GM18861 (cell line): Measurements from ENCODE around the gene WIPF2.

Source experiments
- ATAC-seq: cut with Tn5 transposase; IDR thresholded peaks from one replicate; pipeline ENCODE4 v1.9.1; 2021; ENCODE audit not compliant: unreplicated experiment

Gene WIPF2

GRCh38 chr17:40312893-40313667, 94.0 kb downstream of the WIPF2 start:
- ATAC-seq: no peak

DNA sequence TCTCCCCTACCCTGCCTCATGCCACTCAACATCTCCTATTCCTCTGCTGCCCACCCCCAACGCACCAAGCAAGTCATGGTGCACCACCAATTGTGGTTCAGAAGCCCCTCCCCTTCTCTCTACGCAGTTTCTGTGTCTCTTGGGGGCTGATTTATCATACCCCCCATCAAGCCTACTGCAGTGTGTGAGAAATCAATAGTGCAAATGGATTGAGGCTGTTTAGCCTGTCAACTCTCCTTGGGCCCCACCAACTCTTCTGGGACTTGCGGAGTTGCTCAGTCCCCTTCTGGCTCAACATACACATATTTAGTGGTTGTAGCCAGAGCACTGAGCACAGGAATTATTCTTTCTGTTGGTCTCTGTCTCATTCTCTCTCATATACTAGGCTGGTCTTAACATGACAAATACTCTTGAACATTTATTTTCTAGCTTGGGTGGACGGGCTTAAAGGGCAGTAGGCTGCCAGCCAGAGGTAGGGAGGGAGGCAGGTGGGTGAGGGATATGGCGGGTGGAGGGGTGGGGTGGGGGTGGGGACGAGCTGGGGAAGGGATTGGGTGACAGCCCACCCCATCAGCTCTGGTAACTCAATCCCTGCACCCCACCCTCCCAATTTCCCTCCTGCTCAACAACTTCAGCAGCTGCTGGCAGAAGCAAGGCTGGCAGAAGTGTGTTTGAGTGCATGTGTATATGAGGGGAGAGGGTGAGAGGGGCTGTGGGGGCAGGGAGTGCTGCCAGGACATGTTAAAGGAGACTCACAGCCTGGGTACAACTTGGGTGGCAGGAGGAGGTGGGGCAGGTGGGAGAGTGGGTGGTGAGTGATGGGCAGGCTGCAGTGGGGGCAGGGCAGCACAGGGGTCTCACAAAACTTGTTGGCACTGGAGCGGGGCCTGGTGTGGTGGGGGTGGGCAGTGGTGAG, 94.8 kb downstream of the WIPF2 start:
- ATAC-seq: no peak

GRCh38 chr17:40314584-40314956, 95.5 kb downstream of the WIPF2 start:
- ATAC-seq: no peak

- no peak for ATAC-seq
Measured at GRCh38 chr17:40315206-40315605, 96.1 kb downstream of the WIPF2 start.

DNA sequence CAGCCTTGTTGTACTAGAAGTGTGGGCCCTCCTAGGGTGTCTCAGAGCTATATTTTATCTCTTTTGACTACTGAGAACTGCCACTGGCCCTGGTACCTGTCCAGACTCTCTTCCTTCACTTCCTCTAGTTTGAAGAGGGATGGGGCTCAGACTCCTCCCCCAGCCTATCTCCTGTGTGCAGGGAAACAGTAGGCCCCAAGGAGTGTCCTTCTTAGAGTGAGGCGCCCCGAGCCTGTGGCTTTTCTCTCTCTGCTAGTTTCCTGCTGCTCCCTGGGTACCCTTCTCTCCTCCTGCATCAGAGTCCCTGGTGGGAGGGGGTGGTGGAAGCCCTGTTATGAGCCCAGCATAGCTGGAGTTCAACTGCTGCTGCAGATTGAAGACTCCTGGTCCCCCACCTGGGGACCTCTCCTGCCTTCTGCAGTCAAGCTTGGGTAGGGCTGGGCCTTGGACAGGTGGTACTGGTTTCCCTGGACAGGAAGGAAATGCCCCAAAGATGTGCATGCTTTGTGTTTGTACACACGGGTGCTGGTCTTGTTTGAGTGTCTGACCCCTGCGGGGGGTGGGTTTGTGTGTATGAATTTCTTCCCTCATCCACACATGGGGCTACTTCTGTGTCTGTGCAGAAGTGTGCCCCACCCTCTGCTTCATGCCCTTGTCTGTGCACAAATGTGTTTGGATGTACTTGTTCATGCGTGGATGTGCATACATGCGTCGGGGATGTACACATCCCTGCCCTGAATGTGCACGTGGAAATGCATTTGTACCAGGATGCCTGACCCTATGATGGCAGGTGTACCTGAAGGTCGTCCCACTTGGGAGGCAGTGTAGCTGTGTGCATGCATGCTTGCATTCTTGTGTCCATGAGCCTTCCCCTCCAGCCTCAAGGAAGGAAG, 96.8 kb downstream of the WIPF2 start:
- no peak for ATAC-seq

DNA sequence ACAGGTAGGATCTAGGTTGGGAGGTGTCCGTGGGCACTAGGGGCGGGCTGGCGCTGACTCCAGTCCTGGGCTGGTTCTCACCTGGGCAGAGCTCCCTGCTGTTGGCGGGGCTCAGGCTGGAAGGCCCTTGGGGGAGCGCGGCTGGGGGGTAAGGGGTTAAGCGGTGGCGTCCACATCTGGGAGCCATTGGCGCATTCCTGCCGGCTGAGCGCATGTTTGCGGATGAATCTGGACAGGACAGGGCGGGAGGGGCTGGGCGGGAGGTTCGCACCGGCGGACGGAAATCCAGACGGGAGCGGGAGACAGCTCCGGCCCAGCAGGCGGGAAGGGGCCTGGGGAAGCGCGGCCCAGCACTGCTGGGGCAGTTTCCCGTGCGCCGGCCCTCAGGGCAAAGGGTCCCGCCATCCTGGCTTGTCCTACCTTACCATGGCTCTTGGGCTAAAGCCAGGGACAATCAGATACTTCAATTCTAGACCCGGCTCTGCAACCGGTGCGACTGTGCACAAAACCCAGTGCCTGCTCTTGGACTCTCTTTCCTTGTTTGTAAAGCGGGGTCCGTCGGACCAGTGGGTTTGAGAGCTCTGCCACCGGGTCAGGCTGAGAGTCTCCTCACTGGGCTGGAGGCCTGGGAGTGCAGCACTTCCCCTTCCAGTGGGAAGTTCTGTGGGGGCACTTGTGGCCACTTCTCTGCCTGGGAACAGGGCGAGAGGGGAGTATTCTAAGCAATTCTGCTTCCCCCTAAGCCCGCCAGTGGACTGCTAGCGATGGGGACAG, 97.7 kb downstream of the WIPF2 start:
- no peak for ATAC-seq

- ATAC-seq: no peak
Measured at GRCh38 chr17:40317345-40317873, 98.3 kb downstream of the WIPF2 start.

GRCh38 chr17:40317880-40318829, 99.1 kb downstream of the WIPF2 start:
- peak; percentile 33 for ATAC-seq

- ATAC-seq: no peak
Measured at GRCh38 chr17:40318830-40319391, 99.8 kb downstream of the WIPF2 start.

- no peak for ATAC-seq
Measured at GRCh38 chr17:40319651-40320540, 100.8 kb downstream of the WIPF2 start.

GRCh38 chr17:40320756-40321523, 101.8 kb downstream of the WIPF2 start:
- no peak for ATAC-seq

- no peak for ATAC-seq
Measured at GRCh38 chr17:40321524-40321929, 102.4 kb downstream of the WIPF2 start.

- ATAC-seq: no peak
Measured at GRCh38 chr17:40321961-40322357, 102.9 kb downstream of the WIPF2 start.

DNA sequence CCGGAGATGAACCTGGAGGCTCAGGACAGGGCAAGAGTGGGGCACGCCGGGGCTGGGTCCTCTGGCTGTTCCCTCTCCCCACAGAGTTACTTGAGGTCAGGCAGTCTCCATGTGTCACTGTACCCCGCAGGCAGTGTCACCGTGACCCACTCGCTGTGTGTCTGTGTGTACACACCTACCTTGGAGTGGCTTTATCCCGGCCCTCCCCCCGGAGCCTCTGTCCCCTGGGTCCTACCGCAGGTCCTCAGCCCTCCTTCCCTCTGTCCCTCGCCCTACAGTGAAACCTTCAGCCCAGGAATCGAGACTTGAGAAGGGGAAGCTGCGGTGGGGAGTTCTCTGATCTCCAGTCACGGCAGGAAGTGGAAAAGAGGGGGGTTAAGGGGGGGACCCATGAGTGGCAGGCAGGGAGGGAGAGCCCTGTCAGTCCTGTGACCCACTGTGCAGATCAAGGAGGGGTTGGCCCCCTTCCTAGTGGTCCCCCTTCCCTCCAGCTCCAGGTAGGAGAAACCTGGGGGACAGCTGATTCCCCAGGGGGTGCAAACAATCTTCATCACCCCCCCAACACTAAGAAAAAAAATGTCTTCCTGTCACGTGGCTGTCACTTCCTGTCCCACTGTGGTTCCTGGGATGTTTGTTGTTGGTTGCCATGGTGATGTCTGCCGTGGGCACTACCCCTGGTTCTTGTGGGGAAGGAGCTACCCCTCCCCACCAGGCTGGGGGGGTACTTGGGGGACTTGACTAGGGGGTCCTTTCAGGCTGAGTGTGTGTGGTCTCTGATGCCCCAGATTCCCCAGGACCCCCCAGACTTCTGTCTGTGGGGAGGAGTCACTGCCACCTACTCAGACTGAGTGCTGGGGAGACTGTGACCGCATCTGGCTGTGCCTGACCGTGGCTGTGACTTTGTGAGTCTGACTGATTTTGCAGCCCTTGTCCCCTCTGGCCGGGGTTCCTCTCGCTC, 103.5 kb downstream of the WIPF2 start:
- ATAC-seq: no peak
